HEK293T (cell line): Measurements from ENCODE around the gene ZNF277.

Source experiments
- FOXM1 ChIP-seq: fragments of 450-650 bp; IDR thresholded peaks from 2 replicates; pipeline ENCODE4 v1.6.1; 2017; ENCODE audit warnings: mild to moderate bottlenecking, borderline replicate concordance
- SP1 ChIP-seq: fragments of 450-650 bp; IDR thresholded peaks from 2 replicates; pipeline ENCODE4 v1.6.1; 2017
- SUZ12 ChIP-seq: fragments of 450-650 bp; IDR thresholded peaks from 2 replicates; pipeline ENCODE4 v1.6.1; 2016; ENCODE audit warnings: mild to moderate bottlenecking

DNA sequence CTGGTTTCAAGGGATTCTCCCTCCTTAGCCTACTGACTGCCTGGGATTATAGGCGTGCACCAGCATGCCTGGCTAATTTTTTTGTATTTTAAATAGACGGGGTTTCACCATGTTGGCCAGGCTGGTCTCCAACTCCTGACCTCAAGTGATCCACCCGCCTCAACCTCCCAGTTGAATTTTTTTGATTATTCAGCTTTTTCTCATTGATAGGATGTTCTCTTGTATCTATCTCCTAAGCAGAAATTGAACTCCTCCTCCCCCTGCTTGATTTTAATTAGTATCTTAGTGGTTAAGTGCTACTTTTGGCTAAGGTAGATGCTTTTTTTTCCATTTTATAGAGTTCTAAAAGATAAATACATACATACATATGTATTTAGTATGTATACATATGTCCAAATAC lies 101.0 kb downstream of the ZNF277 start:
- no peak for TF ChIP-seq SUZ12
- no peak for TF ChIP-seq FOXM1
- TF ChIP-seq SP1, result no peak
